ENCODE measurements around the gene CLEC2D.

CLEC2D gene

GRCh38 chr12:9669534-9669933, at the start of gene CLEC2D:
CLEC2D (plus strand) TSS chr12:9669713; CDS start chr12:9669735, 22 bp downstream.
- H3K27ac ChIP-seq (ENCODE audit: low read depth, low read length, poor library complexity, severe bottlenecking): peak within 1 kb of the TSS; percentile 73
- peaks cover 76% of the 10 kb centered on the region for H3K4me1 ChIP-seq (ENCODE audit: insufficient read depth, low read length, severe bottlenecking)
- H3K27me3 ChIP-seq (ENCODE audit: insufficient read depth, low read length): no peaks in the 10 kb centered on the region
- TF ChIP-seq CTCF (IDR thresholded peaks at IDR 0.05; ENCODE audit: low read length): no peak
- no peak for TF ChIP-seq EZH2 (IDR thresholded peaks at IDR 0.05; ENCODE audit: borderline replicate concordance, low read length)
- no peaks in the 10 kb centered on the region for H3K9me2 ChIP-seq (ENCODE audit: low read depth, low read length)
- H3K9me3 ChIP-seq (ENCODE audit: low read length): no peaks in the 10 kb centered on the region
- no peak within 1 kb of the TSS for H2AFZ ChIP-seq (ENCODE audit: low read length)
- peak within 1 kb of the TSS; percentile 41 for H3K4me3 ChIP-seq (ENCODE audit: low read depth, low read length, poor library complexity, severe bottlenecking)
- peaks cover 18% of the 10 kb centered on the region for H3K36me3 ChIP-seq (ENCODE audit: insufficient read depth, low read length)
- H4K20me1 ChIP-seq (ENCODE audit: insufficient read depth, low read length): no peaks in the 10 kb centered on the region
- H3K79me2 ChIP-seq (ENCODE audit: insufficient read depth, low read length): peaks cover 8% of the 10 kb centered on the region; the same call in 1 of the 2 replicates
- peak within 1 kb of the TSS; percentile 48 for H3K4me2 ChIP-seq (ENCODE audit: low read length)
- no peaks in the 10 kb centered on the region for H3F3A ChIP-seq (ENCODE audit: insufficient read depth, low read length)
- peak within 1 kb of the TSS; percentile 42 for H3K9ac ChIP-seq (ENCODE audit: low read length)

GRCh38 chr12:9625019-9625418, 44.5 kb upstream of the CLEC2D start:
- H3K4me2 ChIP-seq (ENCODE audit: low read length): no peak overlapping the region
- H3F3A ChIP-seq (ENCODE audit: insufficient read depth, low read length): no peaks in the 10 kb centered on the region
- H3K9me3 ChIP-seq (ENCODE audit: low read length): no peaks in the 10 kb centered on the region
- no peak for TF ChIP-seq CTCF (IDR thresholded peaks at IDR 0.05; ENCODE audit: low read length)
- no peak for TF ChIP-seq EZH2 (IDR thresholded peaks at IDR 0.05; ENCODE audit: borderline replicate concordance, low read length)
- H3K27ac ChIP-seq (ENCODE audit: low read depth, low read length, poor library complexity, severe bottlenecking): no peak overlapping the region
- H3K9ac ChIP-seq (ENCODE audit: low read length): no peak overlapping the region
- H3K9me2 ChIP-seq (ENCODE audit: low read depth, low read length): no peaks in the 10 kb centered on the region
- no peaks in the 10 kb centered on the region for H3K4me1 ChIP-seq (ENCODE audit: insufficient read depth, low read length, severe bottlenecking)
- H3K4me3 ChIP-seq (ENCODE audit: low read depth, low read length, poor library complexity, severe bottlenecking): no peak overlapping the region
- H3K27me3 ChIP-seq (ENCODE audit: insufficient read depth, low read length): no peaks in the 10 kb centered on the region; the same call in 1 of the 2 replicates
- H2AFZ ChIP-seq (ENCODE audit: low read length): no peak overlapping the region
- H4K20me1 ChIP-seq (ENCODE audit: insufficient read depth, low read length): no peaks in the 10 kb centered on the region
- peaks cover 4% of the 10 kb centered on the region; the same call in 1 of the 2 replicates for H3K36me3 ChIP-seq (ENCODE audit: insufficient read depth, low read length)
- no peaks in the 10 kb centered on the region for H3K79me2 ChIP-seq (ENCODE audit: insufficient read depth, low read length)

- no peaks in the 10 kb centered on the region for H3K9me3 ChIP-seq (ENCODE audit: low read length)
- no peaks in the 10 kb centered on the region for H3F3A ChIP-seq (ENCODE audit: insufficient read depth, low read length)
- H3K36me3 ChIP-seq (ENCODE audit: insufficient read depth, low read length): peaks cover 4% of the 10 kb centered on the region; the same call in 1 of the 2 replicates
- H4K20me1 ChIP-seq (ENCODE audit: insufficient read depth, low read length): no peaks in the 10 kb centered on the region
- no peak overlapping the region for H2AFZ ChIP-seq (ENCODE audit: low read length)
- no peaks in the 10 kb centered on the region; the same call in 1 of the 2 replicates for H3K27me3 ChIP-seq (ENCODE audit: insufficient read depth, low read length)
- H3K4me3 ChIP-seq (ENCODE audit: low read depth, low read length, poor library complexity, severe bottlenecking): no peak overlapping the region
- no peaks in the 10 kb centered on the region for H3K79me2 ChIP-seq (ENCODE audit: insufficient read depth, low read length)
- H3K9me2 ChIP-seq (ENCODE audit: low read depth, low read length): no peaks in the 10 kb centered on the region
- no peak overlapping the region for H3K4me2 ChIP-seq (ENCODE audit: low read length)
- no peak overlapping the region for H3K9ac ChIP-seq (ENCODE audit: low read length)
- TF ChIP-seq CTCF (IDR thresholded peaks at IDR 0.05; ENCODE audit: low read length): no peak
- no peak for TF ChIP-seq EZH2 (IDR thresholded peaks at IDR 0.05; ENCODE audit: borderline replicate concordance, low read length)
- H3K27ac ChIP-seq (ENCODE audit: low read depth, low read length, poor library complexity, severe bottlenecking): no peak overlapping the region
- no peaks in the 10 kb centered on the region for H3K4me1 ChIP-seq (ENCODE audit: insufficient read depth, low read length, severe bottlenecking)
Observed at GRCh38 chr12:9626291-9626690, 43.2 kb upstream of the CLEC2D start.
